Measurements from ENCODE around the gene R3HCC1L. TPM values are rescaled to one million over a fixed set of nuclear protein-coding genes. Genes with fewer than 3 reads are reported as not detected.
"Not testable (repeated sequence)": the region's sequence is repeated elsewhere in the genome, so short reads cannot be mapped to it uniquely, and the experiment has no call there.

Gene R3HCC1L
- total RNA-seq, 1 donor, result 12.1 TPM

GRCh38 chr10:98128802-98129201, 5.7 kb upstream of the R3HCC1L start:
- no peak overlapping the region for H3K4me3 ChIP-seq (ENCODE audit: low read depth, low read length)
- TF ChIP-seq, protein P1, sequence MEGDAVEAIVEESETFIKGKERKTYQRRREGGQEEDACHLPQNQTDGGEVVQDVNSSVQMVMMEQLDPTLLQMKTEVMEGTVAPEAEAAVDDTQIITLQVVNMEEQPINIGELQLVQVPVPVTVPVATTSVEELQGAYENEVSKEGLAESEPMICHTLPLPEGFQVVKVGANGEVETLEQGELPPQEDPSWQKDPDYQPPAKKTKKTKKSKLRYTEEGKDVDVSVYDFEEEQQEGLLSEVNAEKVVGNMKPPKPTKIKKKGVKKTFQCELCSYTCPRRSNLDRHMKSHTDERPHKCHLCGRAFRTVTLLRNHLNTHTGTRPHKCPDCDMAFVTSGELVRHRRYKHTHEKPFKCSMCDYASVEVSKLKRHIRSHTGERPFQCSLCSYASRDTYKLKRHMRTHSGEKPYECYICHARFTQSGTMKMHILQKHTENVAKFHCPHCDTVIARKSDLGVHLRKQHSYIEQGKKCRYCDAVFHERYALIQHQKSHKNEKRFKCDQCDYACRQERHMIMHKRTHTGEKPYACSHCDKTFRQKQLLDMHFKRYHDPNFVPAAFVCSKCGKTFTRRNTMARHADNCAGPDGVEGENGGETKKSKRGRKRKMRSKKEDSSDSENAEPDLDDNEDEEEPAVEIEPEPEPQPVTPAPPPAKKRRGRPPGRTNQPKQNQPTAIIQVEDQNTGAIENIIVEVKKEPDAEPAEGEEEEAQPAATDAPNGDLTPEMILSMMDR (IDR thresholded peaks at IDR 0.05; ENCODE audit: insufficient read depth, low read depth, low read length), result no peak
- no peak for DNase-seq (ENCODE audit: low read depth)

GRCh38 chr10:98131619-98132018, 2.8 kb upstream of the R3HCC1L start:
- TF ChIP-seq, protein P1 (IDR thresholded peaks at IDR 0.05; ENCODE audit: insufficient read depth, low read depth, low read length), result no peak
- DNase-seq (ENCODE audit: low read depth), result no peak
- no peak overlapping the region for H3K4me3 ChIP-seq (ENCODE audit: low read depth, low read length)

DNA sequence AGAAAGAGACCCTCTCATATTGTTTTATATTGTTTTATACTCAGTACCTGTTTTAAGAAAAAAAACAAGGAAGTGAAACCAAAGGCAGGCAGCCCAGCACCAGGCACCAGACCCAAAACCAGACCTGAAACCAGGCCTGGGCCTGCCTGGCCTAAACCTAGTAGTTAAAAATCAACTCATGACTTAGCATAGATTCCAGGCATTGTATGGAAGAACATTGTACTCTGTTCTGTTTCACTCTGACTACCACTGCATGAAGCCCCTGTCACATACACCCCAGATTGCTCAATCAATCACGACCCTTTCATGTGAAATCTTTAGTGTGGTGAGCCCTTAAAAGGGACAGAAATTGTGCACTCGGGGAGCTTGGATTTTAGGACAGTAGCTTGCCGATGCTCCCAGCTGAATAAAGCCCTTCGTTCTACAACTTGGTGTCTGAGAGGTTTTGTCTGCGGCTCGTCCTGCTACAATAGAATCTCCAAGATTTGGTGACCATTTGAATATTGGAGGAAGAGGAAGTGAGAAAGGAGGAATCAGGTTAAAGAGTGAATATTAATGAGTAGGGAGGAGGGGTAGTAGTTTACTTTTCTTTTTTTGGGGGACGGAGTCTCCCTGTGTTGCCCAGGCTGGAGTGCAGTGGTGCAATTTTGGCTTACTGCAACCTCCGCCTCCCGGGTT, 1.2 kb upstream of the R3HCC1L start:
- H3K4me3 ChIP-seq (ENCODE audit: low read depth, low read length); DNase-seq (ENCODE audit: low read depth): not testable (repeated sequence)

GRCh38 chr10:98134117-98134430, 383 bp upstream of the R3HCC1L start:
- no peak for DNase-seq (ENCODE audit: low read depth)
- TF ChIP-seq, protein P1 (IDR thresholded peaks at IDR 0.05; ENCODE audit: insufficient read depth, low read depth, low read length), result no peak

DNA sequence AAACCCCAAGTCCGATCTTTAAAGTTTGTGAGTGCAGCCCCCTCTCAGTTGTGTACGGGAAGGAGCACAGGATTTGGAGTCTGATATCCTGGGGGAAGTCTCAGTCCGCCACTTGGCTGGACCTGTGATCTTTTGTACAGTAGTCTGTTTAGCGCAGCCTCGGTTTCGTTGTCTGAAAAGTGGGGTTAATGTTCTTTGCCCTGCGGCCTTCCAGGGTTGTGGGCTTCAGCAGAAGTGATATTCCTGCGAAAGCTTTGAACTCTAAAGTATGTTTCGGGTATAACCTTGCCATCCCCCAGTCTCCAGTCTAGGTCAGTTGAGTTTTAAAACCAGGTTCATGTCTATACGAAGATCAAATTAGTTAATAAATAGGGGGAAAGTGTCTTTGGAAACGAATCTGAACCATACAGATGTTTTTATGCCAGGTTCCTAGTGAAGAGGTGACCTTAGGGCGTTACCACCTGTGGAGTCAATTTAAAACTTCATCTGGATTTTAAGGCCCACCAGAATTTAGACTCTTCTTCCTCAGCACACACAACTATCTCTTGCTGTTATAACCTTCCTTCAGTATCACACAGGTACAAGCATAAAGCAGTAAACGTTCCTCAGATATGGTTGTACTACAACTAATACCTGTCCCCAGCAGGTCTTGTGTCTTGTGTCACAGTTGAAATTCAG, 904 bp downstream of the R3HCC1L start:
- TF ChIP-seq, protein P1 (IDR thresholded peaks at IDR 0.05; ENCODE audit: insufficient read depth, low read depth, low read length), result no peak
- no peak for DNase-seq (ENCODE audit: low read depth)
- H3K4me3 ChIP-seq (ENCODE audit: low read depth, low read length), result peak overlapping the region; percentile 76

More at GRCh38 chr10:98134117-98134430, 383 bp upstream of the R3HCC1L start:
- peak overlapping the region; percentile 76 for H3K4me3 ChIP-seq (ENCODE audit: low read depth, low read length)

- not testable (repeated sequence) for H3K4me3 ChIP-seq (ENCODE audit: low read depth, low read length); DNase-seq (ENCODE audit: low read depth)
Measured at GRCh38 chr10:98136775-98137174, 2.3 kb downstream of the R3HCC1L start.

DNA sequence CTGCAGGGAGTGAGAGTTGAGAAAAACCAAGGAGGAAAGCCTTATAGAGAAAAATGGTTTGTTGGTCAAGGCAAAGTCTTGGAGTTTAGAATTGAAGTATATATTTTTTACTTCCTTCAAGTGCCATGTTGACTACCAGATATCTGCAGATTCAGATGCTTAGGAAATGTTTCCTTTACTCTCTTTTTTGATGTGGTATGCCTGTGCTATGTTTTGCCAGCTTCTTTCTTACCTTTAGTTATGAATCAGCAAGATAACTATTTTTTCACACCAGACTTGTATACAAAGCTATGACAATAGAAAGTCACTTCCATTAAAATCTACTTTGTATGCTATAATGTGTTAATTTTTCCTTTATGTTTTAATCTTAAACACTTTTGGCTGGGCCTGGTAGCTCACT, 3.6 kb downstream of the R3HCC1L start:
- no peak overlapping the region for H3K4me3 ChIP-seq (ENCODE audit: low read depth, low read length)
- TF ChIP-seq, protein P1 (IDR thresholded peaks at IDR 0.05; ENCODE audit: insufficient read depth, low read depth, low read length), result no peak
- DNase-seq (ENCODE audit: low read depth), result no peak

DNA sequence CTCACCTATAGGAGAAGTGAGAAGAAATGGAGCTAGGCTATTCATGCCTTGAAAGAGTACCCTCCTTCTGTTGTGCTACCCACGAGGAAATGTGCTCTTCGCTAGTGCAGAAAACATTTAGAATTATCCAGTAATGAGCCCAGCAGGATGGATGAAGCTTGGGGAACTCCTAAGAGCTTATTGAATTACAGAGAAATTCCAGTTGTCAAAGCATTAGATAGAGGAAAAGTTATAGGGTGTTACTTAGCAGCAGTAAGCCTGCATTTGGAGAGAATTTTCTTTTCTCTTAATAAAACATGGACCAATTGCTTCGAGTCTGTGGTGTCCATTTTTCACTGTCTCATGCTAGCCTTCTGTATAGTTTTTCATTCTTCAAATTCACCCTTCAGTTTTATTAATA, 5.0 kb downstream of the R3HCC1L start:
- no peak for DNase-seq (ENCODE audit: low read depth)
- TF ChIP-seq, protein P1 (IDR thresholded peaks at IDR 0.05; ENCODE audit: insufficient read depth, low read depth, low read length), result no peak
- H3K4me3 ChIP-seq (ENCODE audit: low read depth, low read length), result no peak overlapping the region

All from fibroblast of villous mesenchyme (primary cell).